T-helper 1 cell treated with Interleukin-12 subunit alpha and Interleukin-12 subunit beta and Interleukin-4 antibody, amounts not matched to agents 30 μg/mL and 1 μg/mL, for 36 hours (primary cell): ENCODE data around the gene RANBP10.

Source experiments
- H3K27ac Mint-ChIP-seq: one replicate; pipeline ENCODE4 v1.8.0; 2021; ENCODE audit warnings: mild to moderate bottlenecking, mixed read lengths
- H3K27me3 Mint-ChIP-seq: one replicate; pipeline ENCODE4 v1.8.0; 2021; ENCODE audit warnings: low read depth, mixed read lengths
- H3K36me3 Mint-ChIP-seq: one replicate; pipeline ENCODE4 v1.8.0; 2021; ENCODE audit warnings: low read depth, mixed read lengths
- H3K4me1 Mint-ChIP-seq: one replicate; pipeline ENCODE4 v1.8.0; 2021; ENCODE audit warnings: low read depth, mixed read lengths
- H3K4me3 Mint-ChIP-seq: one replicate; pipeline ENCODE4 v1.8.0; 2021; ENCODE audit warnings: mild to moderate bottlenecking, moderate library complexity, mixed read lengths
- H3K9me3 Mint-ChIP-seq: one replicate; pipeline ENCODE4 v1.8.0; 2021; ENCODE audit warnings: mixed read lengths

Gene RANBP10

GRCh38 chr16:67683767-67684166 is 122.6 kb downstream of the RANBP10 start:
- Mint-ChIP-seq H3K4me1 (peaks cover 7% of the 10 kb centered on the region), H3K27ac (no peak overlapping the region)

DNA sequence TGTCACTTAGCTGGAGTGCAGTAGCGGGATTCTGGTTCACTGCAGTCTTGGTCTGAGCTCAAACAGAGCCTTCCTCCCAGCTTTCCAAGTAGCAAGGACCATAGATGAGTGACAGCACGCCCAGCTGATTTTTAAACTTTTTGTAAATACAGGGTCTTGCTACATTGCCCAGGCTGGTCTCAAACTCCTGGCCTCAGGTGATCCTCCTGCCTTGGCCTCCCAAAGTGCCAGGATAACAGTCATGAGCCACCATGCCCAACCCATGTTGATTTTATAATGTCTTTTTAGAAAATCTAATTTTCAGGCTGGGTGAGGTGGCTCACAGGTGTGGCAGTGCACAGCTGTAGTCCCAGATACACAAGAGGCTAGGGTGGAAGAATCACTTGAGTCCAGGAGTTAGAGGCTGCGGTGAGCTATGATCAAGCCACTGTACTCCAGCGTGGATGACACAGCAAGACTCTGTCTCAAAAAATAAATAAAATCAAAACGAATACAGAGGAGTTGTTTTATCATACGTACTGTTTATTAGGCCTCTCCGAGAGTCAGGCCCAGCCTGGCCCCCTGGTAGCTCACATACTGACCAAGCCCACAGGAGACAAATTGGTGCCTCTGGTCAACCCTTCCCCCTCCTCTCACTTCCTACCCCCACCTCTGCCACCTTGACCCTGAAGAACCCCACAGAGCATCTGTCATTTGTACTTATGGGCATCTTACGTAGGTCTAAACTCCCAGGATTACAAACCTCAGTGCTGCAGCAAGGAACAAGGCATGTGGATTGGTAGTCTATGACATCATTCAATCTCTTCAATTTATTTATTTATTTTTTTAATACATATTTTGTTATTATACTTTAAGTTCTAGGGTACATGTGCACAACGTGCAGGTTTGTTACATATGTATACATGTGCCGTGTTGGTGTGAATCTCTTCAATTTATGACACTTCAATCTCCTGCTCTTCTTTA is 126.1 kb downstream of the RANBP10 start:
- Mint-ChIP-seq H3K9me3 (no peaks in the 10 kb centered on the region), H3K27me3 (no peaks in the 10 kb centered on the region), H3K27ac (no peak overlapping the region), H3K4me1 (peaks cover 3% of the 10 kb centered on the region), H3K4me3 (no peak overlapping the region), H3K36me3 (peaks cover 5% of the 10 kb centered on the region)

More at GRCh38 chr16:67683767-67684166, 122.6 kb downstream of the RANBP10 start:
- H3K9me3 Mint-ChIP-seq, result no peaks in the 10 kb centered on the region
- no peaks in the 10 kb centered on the region for H3K27me3 Mint-ChIP-seq
- no peak overlapping the region for H3K4me3 Mint-ChIP-seq
- peaks cover 5% of the 10 kb centered on the region for H3K36me3 Mint-ChIP-seq

- Mint-ChIP-seq H3K4me3 (no peak overlapping the region), H3K27ac (no peak overlapping the region), H3K4me1 (no peaks in the 10 kb centered on the region), H3K27me3 (no peaks in the 10 kb centered on the region), H3K9me3 (no peaks in the 10 kb centered on the region), H3K36me3 (peaks cover 2% of the 10 kb centered on the region)
These were observed 127.9 kb downstream of the RANBP10 start for GRCh38 chr16:67678354-67679023.

DNA sequence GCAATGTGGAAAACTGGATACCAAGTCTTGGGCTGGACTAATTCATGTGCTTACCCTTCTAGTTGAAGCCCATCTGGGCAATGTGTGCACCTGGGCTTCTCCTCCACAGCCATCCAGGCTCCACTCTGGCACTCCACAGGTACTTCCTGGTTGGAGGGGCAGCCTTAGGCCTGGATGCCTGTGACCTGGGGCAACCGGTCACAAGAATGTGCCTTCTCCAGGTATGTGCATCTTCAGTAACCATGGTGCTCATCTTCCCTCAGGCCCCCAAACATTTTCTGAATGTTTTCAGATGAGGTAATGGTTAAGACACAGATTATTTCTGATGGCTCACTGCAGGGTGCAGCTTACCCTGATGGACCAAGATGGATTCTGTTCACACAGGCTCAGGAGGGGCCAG is 128.6 kb downstream of the RANBP10 start:
- Mint-ChIP-seq H3K9me3 (no peaks in the 10 kb centered on the region), H3K27ac (no peak overlapping the region), H3K27me3 (no peaks in the 10 kb centered on the region), H3K4me1 (peaks cover 1% of the 10 kb centered on the region), H3K4me3 (no peak overlapping the region), H3K36me3 (no peaks in the 10 kb centered on the region)

- Mint-ChIP-seq H3K36me3 (no peaks in the 10 kb centered on the region), H3K27ac (no peak overlapping the region), H3K4me3 (no peak overlapping the region), H3K27me3 (no peaks in the 10 kb centered on the region), H3K4me1 (peaks cover 4% of the 10 kb centered on the region), H3K9me3 (no peaks in the 10 kb centered on the region)
These were observed 129.4 kb downstream of the RANBP10 start for GRCh38 chr16:67676939-67677338.

GRCh38 chr16:67676516-67676915 is 129.8 kb downstream of the RANBP10 start:
- H3K27me3 Mint-ChIP-seq, result no peaks in the 10 kb centered on the region
- H3K4me1 Mint-ChIP-seq, result peaks cover 4% of the 10 kb centered on the region
- no peak overlapping the region for H3K4me3 Mint-ChIP-seq
- no peaks in the 10 kb centered on the region for H3K9me3 Mint-ChIP-seq
- H3K27ac Mint-ChIP-seq, result no peak overlapping the region
- H3K36me3 Mint-ChIP-seq, result no peaks in the 10 kb centered on the region

- Mint-ChIP-seq H3K27me3 (no peaks in the 10 kb centered on the region), H3K27ac (no peak overlapping the region), H3K9me3 (no peaks in the 10 kb centered on the region), H3K4me3 (no peak overlapping the region), H3K4me1 (peaks cover 4% of the 10 kb centered on the region), H3K36me3 (no peaks in the 10 kb centered on the region)
These were observed 130.4 kb downstream of the RANBP10 start for GRCh38 chr16:67675999-67676398.

DNA sequence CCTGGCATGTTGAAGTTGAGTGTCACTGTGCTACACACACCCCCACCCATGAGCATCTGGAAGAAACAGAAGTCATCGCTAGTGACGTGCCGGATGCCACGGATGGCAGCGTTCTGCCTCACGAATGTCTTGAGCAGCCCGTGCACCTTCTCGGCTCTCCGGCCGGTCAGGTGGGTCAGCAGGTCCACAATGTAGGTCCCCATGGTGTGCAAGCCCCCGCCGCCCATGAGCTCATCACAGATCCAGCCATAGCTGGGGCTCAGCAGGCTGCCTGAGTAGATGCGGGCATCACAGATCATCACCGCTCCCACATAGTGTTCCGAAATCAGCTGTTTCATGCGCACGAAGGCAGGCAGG is 130.8 kb downstream of the RANBP10 start:
- no peak overlapping the region for H3K4me3 Mint-ChIP-seq
- no peak overlapping the region for H3K27ac Mint-ChIP-seq
- H3K4me1 Mint-ChIP-seq, result peaks cover 4% of the 10 kb centered on the region
- no peaks in the 10 kb centered on the region for H3K36me3 Mint-ChIP-seq
- no peaks in the 10 kb centered on the region for H3K9me3 Mint-ChIP-seq
- no peaks in the 10 kb centered on the region for H3K27me3 Mint-ChIP-seq

DNA sequence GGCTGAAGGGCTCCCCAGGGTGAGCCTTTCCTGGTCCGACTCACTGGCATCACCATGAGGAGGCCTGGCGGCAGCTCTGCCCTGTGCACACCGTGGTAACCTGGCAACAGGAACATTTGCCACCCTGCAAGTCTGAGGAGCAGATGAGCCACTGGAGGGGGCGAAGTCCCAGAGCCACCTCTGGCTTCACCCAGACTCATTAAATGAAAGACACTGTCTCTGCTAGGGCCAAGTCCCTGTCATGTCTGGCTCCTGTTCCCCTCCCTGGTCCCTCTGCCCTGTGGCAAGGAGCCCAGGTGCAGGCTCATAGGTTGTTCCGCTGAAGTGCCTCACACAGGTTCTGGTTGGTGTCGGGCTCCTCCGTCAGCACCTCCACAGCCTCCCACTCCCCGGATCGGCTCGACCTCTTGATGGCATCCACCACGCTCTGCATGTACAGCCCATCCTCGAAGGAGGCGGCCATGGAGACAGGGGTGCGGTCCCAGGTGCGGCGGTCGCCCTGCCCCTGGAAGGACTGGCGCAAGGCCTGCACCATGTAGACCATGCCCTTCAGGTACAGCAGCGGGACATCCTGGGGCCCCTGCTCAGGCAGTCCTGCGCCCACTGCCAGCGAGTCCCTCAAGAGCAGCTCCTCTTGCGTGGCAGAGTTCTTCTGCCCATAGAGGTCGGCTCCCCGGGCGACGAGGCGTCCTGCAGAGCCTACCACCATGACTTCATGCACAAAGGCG is 131.3 kb downstream of the RANBP10 start:
- no peak overlapping the region for H3K27ac Mint-ChIP-seq
- peaks cover 4% of the 10 kb centered on the region for H3K4me1 Mint-ChIP-seq
- no peak overlapping the region for H3K4me3 Mint-ChIP-seq
- H3K36me3 Mint-ChIP-seq, result no peaks in the 10 kb centered on the region
- H3K9me3 Mint-ChIP-seq, result no peaks in the 10 kb centered on the region
- H3K27me3 Mint-ChIP-seq, result no peaks in the 10 kb centered on the region

DNA sequence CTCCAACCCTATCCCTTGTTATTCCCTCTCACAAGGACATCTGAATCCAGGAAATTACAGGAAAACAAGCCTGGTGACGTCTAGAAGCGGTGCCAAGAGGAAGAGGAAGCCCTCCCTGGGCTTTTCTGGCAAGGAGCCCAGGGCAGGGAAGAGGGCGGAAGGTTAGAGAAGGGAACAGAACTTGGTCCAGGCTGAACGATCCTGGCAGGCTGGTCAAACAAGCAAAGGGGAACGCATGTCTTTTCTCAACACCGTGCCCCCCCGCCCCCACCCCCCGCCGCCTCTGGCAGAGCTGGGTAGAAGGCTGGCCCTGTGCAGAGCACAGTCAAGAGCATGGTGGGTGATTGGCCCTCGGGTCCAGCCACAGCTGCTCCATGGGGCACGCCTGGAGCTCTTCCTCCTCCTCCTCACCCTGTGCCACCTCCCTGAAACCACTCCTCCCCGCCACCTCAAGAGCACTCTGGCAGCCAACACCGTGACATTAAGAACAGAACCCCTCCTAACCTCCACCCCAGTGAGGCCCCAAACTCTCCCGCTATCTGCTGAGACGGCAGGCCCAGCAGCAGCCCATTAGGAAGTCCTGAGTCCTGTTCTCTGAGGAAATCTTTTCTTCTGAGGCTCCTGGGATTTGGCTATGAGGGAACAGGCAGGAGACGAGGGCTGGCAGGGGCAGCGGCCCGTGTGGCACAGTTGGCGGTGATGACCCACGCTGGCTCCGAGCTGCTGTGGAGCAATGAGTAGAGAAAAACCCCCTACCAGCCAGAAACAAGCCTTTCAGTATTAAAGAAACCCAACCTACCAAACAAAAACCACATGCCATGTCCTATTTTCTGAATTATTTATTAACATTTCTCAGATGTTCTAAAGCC is 132.4 kb downstream of the RANBP10 start:
- H3K27me3 Mint-ChIP-seq, result no peaks in the 10 kb centered on the region
- H3K27ac Mint-ChIP-seq, result peak overlapping the region; percentile 17
- no peaks in the 10 kb centered on the region for H3K9me3 Mint-ChIP-seq
- H3K4me1 Mint-ChIP-seq, result peaks cover 6% of the 10 kb centered on the region
- H3K36me3 Mint-ChIP-seq, result no peaks in the 10 kb centered on the region
- H3K4me3 Mint-ChIP-seq, result no peak overlapping the region
